ENCODE measurements around the gene NDUFS4. TPM values are rescaled to one million over a fixed set of nuclear protein-coding genes. Genes with fewer than 3 reads are reported as not detected.
"Not testable (repeated sequence)": the region's sequence is repeated elsewhere in the genome, so short reads cannot be mapped to it uniquely, and the experiment has no call there.

The NDUFS4 gene
- total RNA-seq, 2 experiments from 2014 or later = 59.4 to 65.4 TPM

- no peak overlapping the region for H3K27ac Mint-ChIP-seq
- peaks cover 2% of the 10 kb centered on the region for H3K4me1 Mint-ChIP-seq
- H3K36me3 Mint-ChIP-seq = peaks cover 69% of the 10 kb centered on the region
- no peak overlapping the region for H3K4me3 Mint-ChIP-seq
- DNase-seq = no peak
- H3K27me3 Mint-ChIP-seq = no peaks in the 10 kb centered on the region
- peaks cover 13% of the 10 kb centered on the region for H3K9me3 Mint-ChIP-seq
Measured at GRCh38 chr5:53667621-53668020, 107.2 kb downstream of the NDUFS4 start.

- DNase-seq = no peak
- peaks cover 56% of the 10 kb centered on the region for H3K36me3 Mint-ChIP-seq
- no peaks in the 10 kb centered on the region for H3K27me3 Mint-ChIP-seq
- H3K4me1 Mint-ChIP-seq = no peaks in the 10 kb centered on the region
- no peaks in the 10 kb centered on the region for H3K9me3 Mint-ChIP-seq
- no peak overlapping the region for H3K27ac Mint-ChIP-seq
- no peak overlapping the region for H3K4me3 Mint-ChIP-seq
Measured at GRCh38 chr5:53671447-53671846, 111.0 kb downstream of the NDUFS4 start.

GRCh38 chr5:53674121-53674520, 113.7 kb downstream of the NDUFS4 start:
- peaks cover 63% of the 10 kb centered on the region for H3K36me3 Mint-ChIP-seq
- DNase-seq = no peak
- H3K4me1 Mint-ChIP-seq = no peaks in the 10 kb centered on the region
- no peaks in the 10 kb centered on the region for H3K27me3 Mint-ChIP-seq
- H3K4me3 Mint-ChIP-seq = no peak overlapping the region
- H3K27ac Mint-ChIP-seq = no peak overlapping the region
- H3K9me3 Mint-ChIP-seq = peaks cover 10% of the 10 kb centered on the region

- Mint-ChIP-seq H3K9me3 (peaks cover 17% of the 10 kb centered on the region), H3K27ac (no peak overlapping the region), H3K36me3 (peaks cover 71% of the 10 kb centered on the region), H3K4me1 (no peaks in the 10 kb centered on the region), H3K4me3 (no peak overlapping the region), H3K27me3 (no peaks in the 10 kb centered on the region)
- DNase-seq = no peak
Measured at GRCh38 chr5:53677632-53678031, 117.2 kb downstream of the NDUFS4 start.

GRCh38 chr5:53678981-53679660, 118.7 kb downstream of the NDUFS4 start:
- no peak overlapping the region for H3K4me3 Mint-ChIP-seq
- H3K27me3 Mint-ChIP-seq = no peaks in the 10 kb centered on the region
- peaks cover 17% of the 10 kb centered on the region for H3K9me3 Mint-ChIP-seq
- no peak overlapping the region for H3K27ac Mint-ChIP-seq
- no peaks in the 10 kb centered on the region for H3K4me1 Mint-ChIP-seq
- peaks cover 76% of the 10 kb centered on the region for H3K36me3 Mint-ChIP-seq
- no peak for DNase-seq

- DNase-seq = no peak
- Mint-ChIP-seq H3K4me3 (no peak overlapping the region), H3K4me1 (no peaks in the 10 kb centered on the region), H3K36me3 (peaks cover 79% of the 10 kb centered on the region), H3K9me3 (peaks cover 21% of the 10 kb centered on the region), H3K27ac (no peak overlapping the region), H3K27me3 (no peaks in the 10 kb centered on the region)
Measured at GRCh38 chr5:53681079-53681478, 120.6 kb downstream of the NDUFS4 start.

- Mint-ChIP-seq H3K27me3 (no peaks in the 10 kb centered on the region), H3K9me3 (peaks cover 49% of the 10 kb centered on the region)
Measured at GRCh38 chr5:53691014-53691413, 130.6 kb downstream of the NDUFS4 start.

GRCh38 chr5:53694520-53695022, 134.1 kb downstream of the NDUFS4 start:
- Mint-ChIP-seq H3K27ac (no peak overlapping the region), H3K9me3 (peaks cover 55% of the 10 kb centered on the region), H3K27me3 (no peaks in the 10 kb centered on the region), H3K4me1 (no peaks in the 10 kb centered on the region), H3K4me3 (no peak overlapping the region), H3K36me3 (peaks cover 3% of the 10 kb centered on the region)
- no peak for DNase-seq

More at GRCh38 chr5:53691014-53691413, 130.6 kb downstream of the NDUFS4 start:
- H3K4me1 Mint-ChIP-seq = no peaks in the 10 kb centered on the region
- peaks cover 18% of the 10 kb centered on the region for H3K36me3 Mint-ChIP-seq
- no peak overlapping the region for H3K4me3 Mint-ChIP-seq
- no peak for DNase-seq
- no peak overlapping the region for H3K27ac Mint-ChIP-seq

GRCh38 chr5:53710405-53710804, 150.0 kb downstream of the NDUFS4 start:
- not testable (repeated sequence) for H3K4me3 Mint-ChIP-seq, H3K27me3 Mint-ChIP-seq, DNase-seq, H3K36me3 Mint-ChIP-seq, H3K4me1 Mint-ChIP-seq, H3K27ac Mint-ChIP-seq
- peaks cover 35% of the 10 kb centered on the region for H3K9me3 Mint-ChIP-seq

GRCh38 chr5:53712327-53712726, 151.9 kb downstream of the NDUFS4 start:
- peaks cover 37% of the 10 kb centered on the region for H3K9me3 Mint-ChIP-seq
- no peaks in the 10 kb centered on the region for H3K4me1 Mint-ChIP-seq
- no peak for DNase-seq
- H3K27me3 Mint-ChIP-seq = no peaks in the 10 kb centered on the region
- peaks cover 3% of the 10 kb centered on the region for H3K36me3 Mint-ChIP-seq
- no peak overlapping the region for H3K27ac Mint-ChIP-seq
- H3K4me3 Mint-ChIP-seq = no peak overlapping the region

- no peak for DNase-seq
- no peaks in the 10 kb centered on the region for H3K4me1 Mint-ChIP-seq
- H3K4me3 Mint-ChIP-seq = no peak overlapping the region
- H3K27ac Mint-ChIP-seq = no peak overlapping the region
- no peaks in the 10 kb centered on the region for H3K27me3 Mint-ChIP-seq
- peaks cover 37% of the 10 kb centered on the region for H3K9me3 Mint-ChIP-seq
- H3K36me3 Mint-ChIP-seq = peaks cover 3% of the 10 kb centered on the region
Measured at GRCh38 chr5:53713978-53714666, 153.7 kb downstream of the NDUFS4 start.

- no peak for DNase-seq
- Mint-ChIP-seq H3K27ac (no peak overlapping the region), H3K36me3 (peaks cover 3% of the 10 kb centered on the region), H3K9me3 (peaks cover 37% of the 10 kb centered on the region), H3K4me1 (no peaks in the 10 kb centered on the region), H3K27me3 (no peaks in the 10 kb centered on the region), H3K4me3 (no peak overlapping the region)
Measured at GRCh38 chr5:53714667-53715010, 154.2 kb downstream of the NDUFS4 start.

- Mint-ChIP-seq H3K4me3 (no peak overlapping the region), H3K27me3 (no peaks in the 10 kb centered on the region), H3K9me3 (peaks cover 6% of the 10 kb centered on the region), H3K36me3 (no peaks in the 10 kb centered on the region), H3K4me1 (no peaks in the 10 kb centered on the region), H3K27ac (no peak overlapping the region)
- no peak for DNase-seq
Measured at GRCh38 chr5:53726121-53726520, 165.7 kb downstream of the NDUFS4 start.

GRCh38 chr5:53730943-53731342, 170.5 kb downstream of the NDUFS4 start:
- H3K4me1 Mint-ChIP-seq = no peaks in the 10 kb centered on the region
- H3K9me3 Mint-ChIP-seq = no peaks in the 10 kb centered on the region
- no peak overlapping the region for H3K4me3 Mint-ChIP-seq
- H3K27ac Mint-ChIP-seq = no peak overlapping the region
- H3K36me3 Mint-ChIP-seq = no peaks in the 10 kb centered on the region
- no peaks in the 10 kb centered on the region for H3K27me3 Mint-ChIP-seq
- DNase-seq = no peak

All from activated naive CD8-positive, alpha-beta T cell treated with anti-CD3 and anti-CD28 coated beads for 36 hours (primary cell).